IMR-90 (cell line): ENCODE measurements around the gene GBP6. TPM values are rescaled to one million over a fixed set of nuclear protein-coding genes. Genes with fewer than 3 reads are reported as not detected.

ENCODE experiments used
- ATAC-seq: fragments of 200-7000 bp; cut with Tn5 transposase; 2 replicates; pipeline ENCODE4 v1.9.1; 2020; ENCODE audit warnings: low read depth, mild to moderate bottlenecking, moderate library complexity
- BruUV-seq: library from RNA; stranded (reverse); fragments of 400-500 nt; replicated peaks from 2 replicates; lab custom pipeline; 2021; lab: Mats Ljungman, UMichigan
- CTCF ChIA-PET: fragments of 300-600 bp; formaldehyde crosslinking; extraction: SDS; loops from one replicate; lab custom pipeline; 2021; ENCODE audit warnings: antibody characterized with exemption; lab: Yijun Ruan, JAX
- POLR2A ChIA-PET: fragments of 300-600 bp; sonication (Branson Sonifier 250); formaldehyde crosslinking; loops from one replicate; lab custom pipeline; 2022; ENCODE audit warnings: antibody characterized with exemption; ENCODE audit not compliant: unreplicated experiment; lab: Charles Lee
- DNase-seq: peaks from one replicate; pipeline ENCODE4 v3.0.0; 2013
- H2AFZ ChIP-seq: replicated peaks from 2 replicates; pipeline ENCODE3; 2013; ENCODE audit warnings: low read length, mild to moderate bottlenecking; ENCODE audit not compliant: poor library complexity
- H2AK5ac ChIP-seq: 2 replicates; pipeline ENCODE4 v1.6.1; 2013; ENCODE audit warnings: low read depth, low read length, inconsistent platforms
- H2AK9ac ChIP-seq: replicated peaks from 2 replicates; pipeline ENCODE3; 2013; ENCODE audit warnings: mild to moderate bottlenecking, low read depth, low read length, moderate library complexity; ENCODE audit not compliant: poor library complexity
- H2BK120ac ChIP-seq: 2 replicates; pipeline ENCODE4 v1.6.1; 2013; ENCODE audit warnings: low read depth, low read length, inconsistent platforms
- H2BK15ac ChIP-seq: 3 replicates; pipeline ENCODE4 v1.6.1; 2013; ENCODE audit warnings: low read depth, low read length, inconsistent platforms
- H2BK20ac ChIP-seq: 2 replicates; pipeline ENCODE4 v1.6.1; 2013; ENCODE audit warnings: low read depth, mild to moderate bottlenecking, inconsistent platforms, low read length, moderate library complexity
- H2BK5ac ChIP-seq: 2 replicates; pipeline ENCODE4 v1.6.1; 2013; ENCODE audit warnings: mild to moderate bottlenecking, low read depth, low read length, inconsistent platforms; ENCODE audit not compliant: poor library complexity, severe bottlenecking
- H3K14ac ChIP-seq: replicated peaks from 2 replicates; pipeline ENCODE4 v1.6.1; 2013; ENCODE audit warnings: low read depth, low read length, inconsistent platforms
- H3K18ac ChIP-seq: 2 replicates; pipeline ENCODE4 v1.6.1; 2013; ENCODE audit warnings: low read depth, low read length, control low read depth
- H3K23ac ChIP-seq: 2 replicates; pipeline ENCODE4 v1.6.1; 2013; ENCODE audit warnings: low read depth, low read length, inconsistent platforms
- H3K27ac ChIP-seq: 2 replicates; pipeline ENCODE4 v1.5.1; 2013; ENCODE audit warnings: mild to moderate bottlenecking, control low read depth, low read length; ENCODE audit not compliant: insufficient read depth
- H3K27me3 ChIP-seq: 2 replicates; pipeline ENCODE4 v1.6.1; 2013; ENCODE audit warnings: low read length; ENCODE audit not compliant: control insufficient read depth, insufficient read depth
- H3K36me3 ChIP-seq: 2 replicates; pipeline ENCODE4 v1.6.1; 2013; ENCODE audit warnings: low read length, mixed read lengths; ENCODE audit not compliant: control insufficient read depth, insufficient read depth
- H3K4ac ChIP-seq: 2 replicates; pipeline ENCODE4 v1.6.1; 2013; ENCODE audit warnings: low read depth, low read length, inconsistent platforms
- H3K4me1 ChIP-seq: 2 replicates; pipeline ENCODE4 v1.6.1; 2013; ENCODE audit warnings: low read length, mixed read lengths; ENCODE audit not compliant: control insufficient read depth, insufficient read depth
- H3K4me2 ChIP-seq: 2 replicates; pipeline ENCODE4 v1.6.1; 2013; ENCODE audit warnings: low read depth, mild to moderate bottlenecking, control low read depth, low read length, moderate library complexity
- H3K4me3 ChIP-seq: 2 replicates; pipeline ENCODE4 v1.5.1; 2013; ENCODE audit warnings: low read depth, mild to moderate bottlenecking, control low read depth, low read length, moderate library complexity; ENCODE audit not compliant: insufficient read depth
- H3K56ac ChIP-seq: 2 replicates; pipeline ENCODE4 v1.6.1; 2013; ENCODE audit warnings: low read length, inconsistent platforms; ENCODE audit not compliant: insufficient read depth; ENCODE audit errors: extremely low read depth
- H3K79me1 ChIP-seq, 2 experiments: 2 replicates each; pipeline ENCODE4 v1.6.1; 2013; ENCODE audit warnings: low read length in 2 of 2, inconsistent platforms in 1 of 2, low read depth in 1 of 2
- H3K9ac ChIP-seq: 2 replicates; pipeline ENCODE4 v1.6.1; 2013; ENCODE audit warnings: low read depth, low read length, control low read depth
- H3K9me1 ChIP-seq: 2 replicates; pipeline ENCODE4 v1.6.1; 2013; ENCODE audit warnings: low read length, inconsistent platforms; ENCODE audit not compliant: insufficient read depth
- H3K9me3 ChIP-seq: 2 replicates; pipeline ENCODE4 v1.6.1; 2013; ENCODE audit warnings: low read length; ENCODE audit not compliant: control insufficient read depth, insufficient read depth
- H4K20me1 ChIP-seq: 2 replicates; pipeline ENCODE4 v1.6.1; 2013; ENCODE audit warnings: low read length, inconsistent platforms; ENCODE audit not compliant: insufficient read depth
- H4K5ac ChIP-seq: 2 replicates; pipeline ENCODE4 v1.6.1; 2013; ENCODE audit warnings: mild to moderate bottlenecking, low read depth, low read length, control low read depth
- H4K8ac ChIP-seq, 2 experiments: 2 replicates each; pipeline ENCODE4 v1.6.1; 2013; ENCODE audit warnings: low read depth in 2 of 2, low read length in 2 of 2, control low read depth in 1 of 2, inconsistent platforms in 1 of 2
- H4K91ac ChIP-seq: 2 replicates; pipeline ENCODE4 v1.6.1; 2013; ENCODE audit warnings: low read depth, low read length, inconsistent platforms; ENCODE audit not compliant: insufficient read depth
- CEBPB ChIP-seq: IDR thresholded peaks from 2 replicates; pipeline ENCODE4 v1.6.1; 2012; ENCODE audit warnings: low read depth, low read length, improper control_type of control experiment
- CHD1 ChIP-seq: IDR thresholded peaks from 2 replicates; pipeline ENCODE4 v1.6.1; 2012; ENCODE audit warnings: low read depth, low read length, improper control_type of control experiment
- FOS ChIP-seq: fragments of 150-350 bp; IDR thresholded peaks from 2 replicates; pipeline ENCODE4 v1.6.1; 2016; ENCODE audit warnings: low read depth, low read length
- MAZ ChIP-seq: IDR thresholded peaks from 2 replicates; pipeline ENCODE4 v1.6.1; 2012; ENCODE audit warnings: low read depth, mild to moderate bottlenecking, low read length, improper control_type of control experiment, moderate library complexity, borderline replicate concordance
- MXI1 ChIP-seq: IDR thresholded peaks from 2 replicates; pipeline ENCODE4 v1.6.1; 2012; ENCODE audit warnings: low read depth, mild to moderate bottlenecking, low read length, moderate library complexity, borderline replicate concordance
- POLR2A ChIP-seq: IDR thresholded peaks from 2 replicates; pipeline ENCODE4 v1.6.1; 2012; ENCODE audit warnings: mild to moderate bottlenecking, low read depth, low read length
- RCOR1 ChIP-seq: IDR thresholded peaks from 2 replicates; pipeline ENCODE4 v1.6.1; 2012; ENCODE audit warnings: mild to moderate bottlenecking, low read length, improper control_type of control experiment; ENCODE audit not compliant: insufficient replicate concordance
- RFX5 ChIP-seq: IDR thresholded peaks from 2 replicates; pipeline ENCODE4 v1.8.0; 2012; ENCODE audit warnings: low read depth, mild to moderate bottlenecking, low read length, moderate library complexity
- WGBS, 2 experiments: methylation state at CpG; one replicate each; pipeline versions ENCODE4 v1.1.5 to v1.1.7; 2013; ENCODE audit warnings: missing lambda C conversion rate in 2 of 2; ENCODE audit not compliant: insufficient read length in 1 of 2; ENCODE audit errors: extremely low coverage in 2 of 2; 5-methylcytosine and 5-hydroxymethylcytosine counted together
- dilution Hi-C: fragments of 300-500 bp; cut with HindIII; formaldehyde crosslinking; loops from one replicate; pipeline ENCODE4 v1.14.3; 2018; ENCODE audit warnings: low sequenced_read_pairs; ENCODE audit not compliant: unreplicated experiment
- in situ Hi-C: fragments of 300-500 bp; cut with MboI; formaldehyde crosslinking; loops from 3 replicates; pipeline ENCODE4 v1.14.3; 2019; ENCODE audit warnings: low sequenced_read_pairs, inconsistent platforms, mixed read lengths
- intact Hi-C: fragments of 100-400 bp; cut with micrococcal nuclease; formaldehyde crosslinking; loops from 2 replicates; pipeline ENCODE4 v1.10.0; 2022
- polyA plus RNA-seq, 3 experiments: library from polyadenylated mRNA; depleted of rRNA; stranded (reverse); fragments of >200 nt; gene quantifications; 2 replicates each; pipeline ENCODE4 v1.2.3, GENCODE V29; 2012; ENCODE audit warnings: low replicate concordance in 1 of 3
- total RNA-seq: library from RNA; depleted of rRNA; stranded (reverse); fragments of >200 nt; gene quantifications from 2 replicates; pipeline ENCODE4 v1.2.3, GENCODE V29; 2012
- TF ChIP-seq, protein P1 (sequence below): conservative IDR thresholded peaks from 2 replicates; pipeline ENCODE4 v1.5.1; 2012; ENCODE audit warnings: mild to moderate bottlenecking, low read depth, low read length, improper control_type of control experiment
- TF ChIP-seq, protein P2 (sequence below): fragments of 150-350 bp; IDR thresholded peaks from 2 replicates; pipeline ENCODE4 v1.6.1; 2016; ENCODE audit warnings: low read depth, mild to moderate bottlenecking, low read length, moderate library complexity, borderline replicate concordance
- TF ChIP-seq, protein P3 (sequence below): fragments of 150-350 bp; IDR thresholded peaks from 2 replicates; pipeline ENCODE4 v1.6.1; 2017; ENCODE audit warnings: mild to moderate bottlenecking, antibody characterized with exemption, low read length, low read depth

GBP6 gene
- total and polyA plus RNA-seq, 2 of the 4 experiments (the other 2 are of a cell fraction) = not detected

DNA sequence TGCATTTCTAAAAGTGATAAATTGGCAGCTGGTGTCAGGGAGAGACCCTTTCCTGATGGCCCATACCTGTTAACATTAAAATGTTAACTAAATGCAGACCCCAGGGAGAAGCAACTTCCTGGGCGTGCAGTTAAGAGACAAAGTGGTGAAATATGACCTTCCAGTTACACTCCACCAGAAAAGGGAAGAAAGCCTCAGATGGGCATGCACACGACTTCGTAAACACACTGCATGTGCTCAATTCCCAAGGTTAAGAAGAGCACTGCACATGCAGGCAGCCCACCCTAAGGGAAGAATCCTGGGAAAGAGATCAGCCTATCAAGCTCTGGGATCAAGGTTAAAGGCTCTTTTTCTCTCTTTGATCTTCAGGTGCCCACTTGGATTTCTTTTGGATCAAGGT is 9.7 kb upstream of the GBP6 start:
- ChIA-PET POLR2A (no interaction called here), CTCF (no interaction called here)
- no peak overlapping the region for H4K91ac ChIP-seq
- DNase-seq (no peak), ATAC-seq (no peak)
- no peak overlapping the region for H3K4ac ChIP-seq
- H3K23ac ChIP-seq = no peak overlapping the region
- H2BK120ac ChIP-seq = no peak overlapping the region
- H2AFZ ChIP-seq = no peak overlapping the region
- no peak overlapping the region for H4K8ac ChIP-seq
- H2BK20ac ChIP-seq = no peak overlapping the region
- H3K79me1 ChIP-seq = no peaks in the 10 kb centered on the region
- H3K27ac ChIP-seq = no peak overlapping the region
- H2AK5ac ChIP-seq = no peak overlapping the region
- H3K14ac ChIP-seq = no peak overlapping the region
- no peak overlapping the region for H3K18ac ChIP-seq
- no TSS peak for BruUV-seq
- no peak overlapping the region for H2BK15ac ChIP-seq
- dilution Hi-C loops (no loop called here), intact Hi-C loops (no loop called here), in situ Hi-C loops (no loop called here)
- H2BK5ac ChIP-seq = no peak overlapping the region
- no peaks in the 10 kb centered on the region for H3K4me1 ChIP-seq
- no peaks in the 10 kb centered on the region for H3K36me3 ChIP-seq
- H3K4me3 ChIP-seq = no peak overlapping the region
- no peaks in the 10 kb centered on the region for H4K20me1 ChIP-seq
- H4K5ac ChIP-seq = no peak overlapping the region
- no peaks in the 10 kb centered on the region for H3K27me3 ChIP-seq
- WGBS, 2 experiments = no CpG with 5 or more reads among the region's 3 CpGs
- H3K9me3 ChIP-seq = no peaks in the 10 kb centered on the region
- no peak overlapping the region for H3K4me2 ChIP-seq
- TF ChIP-seq, protein P1, sequence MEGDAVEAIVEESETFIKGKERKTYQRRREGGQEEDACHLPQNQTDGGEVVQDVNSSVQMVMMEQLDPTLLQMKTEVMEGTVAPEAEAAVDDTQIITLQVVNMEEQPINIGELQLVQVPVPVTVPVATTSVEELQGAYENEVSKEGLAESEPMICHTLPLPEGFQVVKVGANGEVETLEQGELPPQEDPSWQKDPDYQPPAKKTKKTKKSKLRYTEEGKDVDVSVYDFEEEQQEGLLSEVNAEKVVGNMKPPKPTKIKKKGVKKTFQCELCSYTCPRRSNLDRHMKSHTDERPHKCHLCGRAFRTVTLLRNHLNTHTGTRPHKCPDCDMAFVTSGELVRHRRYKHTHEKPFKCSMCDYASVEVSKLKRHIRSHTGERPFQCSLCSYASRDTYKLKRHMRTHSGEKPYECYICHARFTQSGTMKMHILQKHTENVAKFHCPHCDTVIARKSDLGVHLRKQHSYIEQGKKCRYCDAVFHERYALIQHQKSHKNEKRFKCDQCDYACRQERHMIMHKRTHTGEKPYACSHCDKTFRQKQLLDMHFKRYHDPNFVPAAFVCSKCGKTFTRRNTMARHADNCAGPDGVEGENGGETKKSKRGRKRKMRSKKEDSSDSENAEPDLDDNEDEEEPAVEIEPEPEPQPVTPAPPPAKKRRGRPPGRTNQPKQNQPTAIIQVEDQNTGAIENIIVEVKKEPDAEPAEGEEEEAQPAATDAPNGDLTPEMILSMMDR = no peak
- TF ChIP-seq MAZ = no peak
- TF ChIP-seq RCOR1 = no peak
- TF ChIP-seq CHD1 = no peak
- no peak for TF ChIP-seq RFX5
- no peak for TF ChIP-seq CEBPB
- TF ChIP-seq, protein P2, sequence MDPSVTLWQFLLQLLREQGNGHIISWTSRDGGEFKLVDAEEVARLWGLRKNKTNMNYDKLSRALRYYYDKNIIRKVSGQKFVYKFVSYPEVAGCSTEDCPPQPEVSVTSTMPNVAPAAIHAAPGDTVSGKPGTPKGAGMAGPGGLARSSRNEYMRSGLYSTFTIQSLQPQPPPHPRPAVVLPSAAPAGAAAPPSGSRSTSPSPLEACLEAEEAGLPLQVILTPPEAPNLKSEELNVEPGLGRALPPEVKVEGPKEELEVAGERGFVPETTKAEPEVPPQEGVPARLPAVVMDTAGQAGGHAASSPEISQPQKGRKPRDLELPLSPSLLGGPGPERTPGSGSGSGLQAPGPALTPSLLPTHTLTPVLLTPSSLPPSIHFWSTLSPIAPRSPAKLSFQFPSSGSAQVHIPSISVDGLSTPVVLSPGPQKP = no peak
- TF ChIP-seq POLR2A = no peak
- TF ChIP-seq, protein P3, sequence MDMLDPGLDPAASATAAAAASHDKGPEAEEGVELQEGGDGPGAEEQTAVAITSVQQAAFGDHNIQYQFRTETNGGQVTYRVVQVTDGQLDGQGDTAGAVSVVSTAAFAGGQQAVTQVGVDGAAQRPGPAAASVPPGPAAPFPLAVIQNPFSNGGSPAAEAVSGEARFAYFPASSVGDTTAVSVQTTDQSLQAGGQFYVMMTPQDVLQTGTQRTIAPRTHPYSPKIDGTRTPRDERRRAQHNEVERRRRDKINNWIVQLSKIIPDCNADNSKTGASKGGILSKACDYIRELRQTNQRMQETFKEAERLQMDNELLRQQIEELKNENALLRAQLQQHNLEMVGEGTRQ = no peak
- no peak for TF ChIP-seq FOS
- TF ChIP-seq MXI1 = no peak
- no peaks in the 10 kb centered on the region for H3K9me1 ChIP-seq
- no peak overlapping the region for H2AK9ac ChIP-seq
- H3K56ac ChIP-seq = no peak overlapping the region
- no peak overlapping the region for H3K9ac ChIP-seq
